ENCODE data around the gene LRRC27. TPM values are rescaled to one million over a fixed set of nuclear protein-coding genes. Genes with fewer than 3 reads are reported as not detected.
"Not testable (repeated sequence)": the region's sequence is repeated elsewhere in the genome, so short reads cannot be mapped to it uniquely, and the experiment has no call there.

The LRRC27 gene
- total and polyA plus RNA-seq, 8 donors, result 2.5 to 11.1 (median 4.3) TPM

- Histone ChIP-seq H3K36me3 (no peaks in the 10 kb centered on the region), H3K4me1 (peaks cover 0 to 9% (median 4%) of the 10 kb centered on the region in 3 donors), H3K4me3 (no peak overlapping the region), H3K27me3 (no peaks in the 10 kb centered on the region), H3K9me3 (no peaks in the 10 kb centered on the region), H3K27ac (no peak overlapping the region)
- peak in 1 of 6 donors; percentile 26 for DNase-seq
- FAIRE-seq, result no peak
- intact Hi-C loops (cut with DNase I), result no loop called here
- WGBS, 2 donors, result 68 to 81% methylated on average over 12 of the region's 12 CpGs
- no peak for ATAC-seq
- TF ChIP-seq CTCF (IDR thresholded peaks at IDR 0.05), result no peak
These were observed 18.7 kb upstream of the LRRC27 start for GRCh38 chr10:132313305-132313704.

GRCh38 chr10:132313865-132314264 is 18.1 kb upstream of the LRRC27 start:
- no peaks in the 10 kb centered on the region for H3K36me3 ChIP-seq
- H3K4me3 ChIP-seq, result no peak overlapping the region
- no peaks in the 10 kb centered on the region for H3K9me3 ChIP-seq
- TF ChIP-seq CTCF (IDR thresholded peaks at IDR 0.05), result no peak
- DNase-seq (no peak), ATAC-seq (no peak), FAIRE-seq (no peak)
- intact Hi-C loops (cut with DNase I), result no loop called here
- H3K27ac ChIP-seq, result no peak overlapping the region
- WGBS, 2 donors, result 95 to 97% methylated on average over 6 of the region's 6 CpGs
- H3K4me1 ChIP-seq, result peaks cover 0 to 9% (median 0%) of the 10 kb centered on the region in 3 donors
- no peaks in the 10 kb centered on the region for H3K27me3 ChIP-seq

- Histone ChIP-seq H3K9me3 (no peaks in the 10 kb centered on the region), H3K27me3 (no peaks in the 10 kb centered on the region), H3K27ac (no peak overlapping the region), H3K36me3 (no peaks in the 10 kb centered on the region), H3K4me3 (no peak overlapping the region), H3K4me1 (peaks cover 0 to 9% (median 0%) of the 10 kb centered on the region in 3 donors)
- ATAC-seq, result no peak
- DNase-seq, result no peak
- no peak for TF ChIP-seq CTCF (IDR thresholded peaks at IDR 0.05)
- intact Hi-C loops (cut with DNase I), result no loop called here
- WGBS, 2 donors, result 92 to 96% methylated on average over 4 of the region's 4 CpGs
- no peak for FAIRE-seq
These were observed 17.7 kb upstream of the LRRC27 start for GRCh38 chr10:132314336-132314735.

- H3K4me3 ChIP-seq; H3K4me1 ChIP-seq; H3K9me3 ChIP-seq; H3K27ac ChIP-seq; ATAC-seq; H3K27me3 ChIP-seq; DNase-seq; FAIRE-seq; intact Hi-C loops (cut with DNase I); H3K36me3 ChIP-seq: not testable (repeated sequence)
- 88 to 96% methylated on average over 8 of the region's 8 CpGs for WGBS, 2 donors
These were observed 17.1 kb upstream of the LRRC27 start for GRCh38 chr10:132314881-132315280.

GRCh38 chr10:132316133-132316532 is 15.9 kb upstream of the LRRC27 start:
- Histone ChIP-seq H3K4me3 (no peak overlapping the region), H3K36me3 (no peaks in the 10 kb centered on the region), H3K27ac (no peak overlapping the region), H3K9me3 (no peaks in the 10 kb centered on the region), H3K4me1 (peaks cover 0 to 7% (median 0%) of the 10 kb centered on the region in 3 donors), H3K27me3 (no peaks in the 10 kb centered on the region)
- ATAC-seq (no peak), DNase-seq (no peak), FAIRE-seq (no peak)
- 83 to 95% methylated on average over 5 of the region's 5 CpGs for WGBS, 2 donors
- no peak for TF ChIP-seq CTCF (IDR thresholded peaks at IDR 0.05)
- intact Hi-C loops (cut with DNase I), result no loop called here

GRCh38 chr10:132317477-132317876 is 14.5 kb upstream of the LRRC27 start:
- ATAC-seq; FAIRE-seq; H3K4me1 ChIP-seq; H3K4me3 ChIP-seq; H3K9me3 ChIP-seq; H3K36me3 ChIP-seq; DNase-seq; intact Hi-C loops (cut with DNase I); H3K27ac ChIP-seq; H3K27me3 ChIP-seq: not testable (repeated sequence)
- WGBS, 2 donors, result 77 to 86% methylated on average over 6 of the region's 6 CpGs

Measured in pancreas (tissue), 10 donors.